ENCODE results near the gene DOK6.
A peak's percentile ranks its signal among the peaks of the same experiment; 100 is the strongest.

The DOK6 gene

GRCh38 chr18:69557282-69557681, 156.6 kb downstream of the DOK6 start:
- no peak overlapping the region for H2AFZ ChIP-seq (ENCODE audit: low read length)
- no peak overlapping the region for H2BK120ac ChIP-seq (ENCODE audit: low read depth, low read length)
- peak overlapping the region; percentile 46 for H3K27ac ChIP-seq (replicated peaks; ENCODE audit: low read length)
- H3K9me3 ChIP-seq (replicated peaks in 1 of 2; ENCODE audit: control insufficient read depth in 2 of 2, insufficient read depth in 1 of 2, low read depth in 1 of 2, low read length in 2 of 2) = peaks cover 1 to 5% of the 10 kb centered on the region in 2 donors
- H3K14ac ChIP-seq (ENCODE audit: low read length) = no peak overlapping the region
- no peak overlapping the region for H2BK5ac ChIP-seq (ENCODE audit: low read length)
- H2BK12ac ChIP-seq (ENCODE audit: low read length) = no peak overlapping the region
- peaks cover 0 to 6% of the 10 kb centered on the region in 2 donors for H3K4me1 ChIP-seq (ENCODE audit: control insufficient read depth in 2 of 2, insufficient read depth in 1 of 2, low read depth in 1 of 2, low read length in 2 of 2)
- no peaks in the 10 kb centered on the region for H3K79me1 ChIP-seq (ENCODE audit: low read depth, low read length)
- no peak overlapping the region for H3K9ac ChIP-seq (ENCODE audit: low read depth, low read length, poor library complexity)
- no CpG with 5 or more reads among the region's 4 CpGs for whole genome bisulfite sequencing, 2 donors (ENCODE audit: extremely low coverage in 2 of 2, insufficient read length in 2 of 2, insufficient replicate concordance in 1 of 2)
- H3K36me3 ChIP-seq (replicated peaks in 1 of 2; ENCODE audit: control insufficient read depth in 2 of 2, insufficient read depth in 2 of 2, low read length in 2 of 2) = no peaks in the 10 kb centered on the region
- H3K23ac ChIP-seq (ENCODE audit: low read depth, low read length, poor library complexity) = no peak overlapping the region
- no peaks in the 10 kb centered on the region for H3K27me3 ChIP-seq (ENCODE audit: control insufficient read depth in 3 of 3, insufficient read depth in 3 of 3, low read depth in 1 of 3, low read length in 3 of 3)
- no peak overlapping the region for H3K4ac ChIP-seq (ENCODE audit: low read length)
- no peak overlapping the region for H3K18ac ChIP-seq (ENCODE audit: low read length)
- DNase-seq (ENCODE audit: low spot score) = peak; percentile 51
- no peak overlapping the region for H3K4me3 ChIP-seq (ENCODE audit: low read length in 2 of 2)
- no peak overlapping the region for H3K4me2 ChIP-seq (ENCODE audit: insufficient read depth, low read length, poor library complexity, severe bottlenecking)
- H4K8ac ChIP-seq (ENCODE audit: low read depth, low read length) = no peak overlapping the region
- no peak overlapping the region for H2BK15ac ChIP-seq (ENCODE audit: low read length)
- H2AK5ac ChIP-seq (ENCODE audit: low read depth, low read length) = no peak overlapping the region
- no peak overlapping the region for H4K91ac ChIP-seq (ENCODE audit: low read depth, low read length, poor library complexity)

- Histone ChIP-seq H2AFZ (ENCODE audit: low read length) (no peak overlapping the region), H3K36me3 (replicated peaks in 1 of 2; ENCODE audit: control insufficient read depth in 2 of 2, insufficient read depth in 2 of 2, low read length in 2 of 2) (no peaks in the 10 kb centered on the region), H3K27ac (replicated peaks; ENCODE audit: low read length) (no peak overlapping the region), H4K8ac (ENCODE audit: low read depth, low read length) (no peak overlapping the region), H2BK15ac (ENCODE audit: low read length) (no peak overlapping the region), H3K4ac (ENCODE audit: low read length) (no peak overlapping the region), H3K18ac (ENCODE audit: low read length) (no peak overlapping the region), H2BK120ac (ENCODE audit: low read depth, low read length) (no peak overlapping the region), H2AK5ac (ENCODE audit: low read depth, low read length) (no peak overlapping the region), H2BK12ac (ENCODE audit: low read length) (no peak overlapping the region), H4K91ac (ENCODE audit: low read depth, low read length, poor library complexity) (no peak overlapping the region), H3K4me3 (ENCODE audit: low read length in 2 of 2) (no peak overlapping the region), H3K9ac (ENCODE audit: low read depth, low read length, poor library complexity) (no peak overlapping the region), H2BK5ac (ENCODE audit: low read length) (no peak overlapping the region), H3K27me3 (ENCODE audit: control insufficient read depth in 3 of 3, insufficient read depth in 3 of 3, low read depth in 1 of 3, low read length in 3 of 3) (no peaks in the 10 kb centered on the region), H3K23ac (ENCODE audit: low read depth, low read length, poor library complexity) (no peak overlapping the region), H3K9me3 (replicated peaks in 1 of 2; ENCODE audit: control insufficient read depth in 2 of 2, insufficient read depth in 1 of 2, low read depth in 1 of 2, low read length in 2 of 2) (peaks cover 1 to 5% of the 10 kb centered on the region in 2 donors), H3K79me1 (ENCODE audit: low read depth, low read length) (no peaks in the 10 kb centered on the region), H3K4me2 (ENCODE audit: insufficient read depth, low read length, poor library complexity, severe bottlenecking) (no peak overlapping the region), H3K4me1 (ENCODE audit: control insufficient read depth in 2 of 2, insufficient read depth in 1 of 2, low read depth in 1 of 2, low read length in 2 of 2) (peaks cover 0 to 6% of the 10 kb centered on the region in 2 donors), H3K14ac (ENCODE audit: low read length) (no peak overlapping the region)
- no CpG with 5 or more reads among the region's 2 CpGs for WGBS, 2 donors (ENCODE audit: extremely low coverage in 2 of 2, insufficient read length in 2 of 2, insufficient replicate concordance in 1 of 2)
- DNase-seq (ENCODE audit: low spot score) = no peak
Measured at GRCh38 chr18:69558052-69558451, 157.4 kb downstream of the DOK6 start.

GRCh38 chr18:69559604-69560003, 158.9 kb downstream of the DOK6 start:
- Histone ChIP-seq H4K8ac (ENCODE audit: low read depth, low read length) (no peak overlapping the region), H3K4ac (ENCODE audit: low read length) (no peak overlapping the region), H2AFZ (ENCODE audit: low read length) (no peak overlapping the region), H4K91ac (ENCODE audit: low read depth, low read length, poor library complexity) (no peak overlapping the region), H3K14ac (ENCODE audit: low read length) (no peak overlapping the region), H3K4me2 (ENCODE audit: insufficient read depth, low read length, poor library complexity, severe bottlenecking) (no peak overlapping the region), H2BK12ac (ENCODE audit: low read length) (no peak overlapping the region), H2BK15ac (ENCODE audit: low read length) (no peak overlapping the region), H3K36me3 (replicated peaks in 1 of 2; ENCODE audit: control insufficient read depth in 2 of 2, insufficient read depth in 2 of 2, low read length in 2 of 2) (no peaks in the 10 kb centered on the region), H3K79me1 (ENCODE audit: low read depth, low read length) (no peaks in the 10 kb centered on the region), H3K27me3 (ENCODE audit: control insufficient read depth in 3 of 3, insufficient read depth in 3 of 3, low read depth in 1 of 3, low read length in 3 of 3) (no peaks in the 10 kb centered on the region), H2AK5ac (ENCODE audit: low read depth, low read length) (no peak overlapping the region), H3K4me1 (ENCODE audit: control insufficient read depth in 2 of 2, insufficient read depth in 1 of 2, low read depth in 1 of 2, low read length in 2 of 2) (peaks cover 0 to 6% of the 10 kb centered on the region in 2 donors), H3K18ac (ENCODE audit: low read length) (no peak overlapping the region), H3K27ac (replicated peaks; ENCODE audit: low read length) (no peak overlapping the region), H2BK120ac (ENCODE audit: low read depth, low read length) (no peak overlapping the region), H2BK5ac (ENCODE audit: low read length) (no peak overlapping the region), H3K9me3 (replicated peaks in 1 of 2; ENCODE audit: control insufficient read depth in 2 of 2, insufficient read depth in 1 of 2, low read depth in 1 of 2, low read length in 2 of 2) (peaks cover 0 to 5% of the 10 kb centered on the region in 2 donors), H3K9ac (ENCODE audit: low read depth, low read length, poor library complexity) (no peak overlapping the region), H3K23ac (ENCODE audit: low read depth, low read length, poor library complexity) (no peak overlapping the region), H3K4me3 (ENCODE audit: low read length in 2 of 2) (no peak overlapping the region)
- peak; percentile 20 for DNase-seq (ENCODE audit: low spot score)

- Histone ChIP-seq H3K9ac (ENCODE audit: low read depth, low read length, poor library complexity) (no peak overlapping the region), H3K79me1 (ENCODE audit: low read depth, low read length) (no peaks in the 10 kb centered on the region), H3K18ac (ENCODE audit: low read length) (no peak overlapping the region), H4K8ac (ENCODE audit: low read depth, low read length) (no peak overlapping the region), H2AK5ac (ENCODE audit: low read depth, low read length) (no peak overlapping the region), H4K91ac (ENCODE audit: low read depth, low read length, poor library complexity) (no peak overlapping the region), H3K4me2 (ENCODE audit: insufficient read depth, low read length, poor library complexity, severe bottlenecking) (no peak overlapping the region), H3K9me3 (replicated peaks in 1 of 2; ENCODE audit: control insufficient read depth in 2 of 2, insufficient read depth in 1 of 2, low read depth in 1 of 2, low read length in 2 of 2) (peaks cover 15 to 23% of the 10 kb centered on the region in 2 donors), H3K14ac (ENCODE audit: low read length) (no peak overlapping the region), H3K4me1 (ENCODE audit: control insufficient read depth in 2 of 2, insufficient read depth in 1 of 2, low read depth in 1 of 2, low read length in 2 of 2) (peaks cover 0 to 2% of the 10 kb centered on the region in 2 donors), H2AFZ (ENCODE audit: low read length) (no peak overlapping the region), H2BK15ac (ENCODE audit: low read length) (no peak overlapping the region), H3K23ac (ENCODE audit: low read depth, low read length, poor library complexity) (no peak overlapping the region), H3K4ac (ENCODE audit: low read length) (no peak overlapping the region), H3K4me3 (ENCODE audit: low read length in 2 of 2) (no peak overlapping the region), H3K36me3 (replicated peaks in 1 of 2; ENCODE audit: control insufficient read depth in 2 of 2, insufficient read depth in 2 of 2, low read length in 2 of 2) (peaks cover 0 to 2% of the 10 kb centered on the region in 2 donors), H3K27ac (replicated peaks; ENCODE audit: low read length) (no peak overlapping the region), H2BK5ac (ENCODE audit: low read length) (no peak overlapping the region), H3K27me3 (ENCODE audit: control insufficient read depth in 3 of 3, insufficient read depth in 3 of 3, low read depth in 1 of 3, low read length in 3 of 3) (no peaks in the 10 kb centered on the region), H2BK120ac (ENCODE audit: low read depth, low read length) (no peak overlapping the region), H2BK12ac (ENCODE audit: low read length) (no peak overlapping the region)
- no peak for DNase-seq (ENCODE audit: low spot score)
- WGBS, 2 donors (ENCODE audit: extremely low coverage in 2 of 2, insufficient read length in 2 of 2, insufficient replicate concordance in 1 of 2) = no CpG with 5 or more reads among the region's 2 CpGs
Measured at GRCh38 chr18:69564602-69565001, 163.9 kb downstream of the DOK6 start.
